WTC11 (cell line): ENCODE data around the gene LMCD1.

Experiments
- ATF1 ChIP-seq: sonication (generic); formaldehyde crosslinking; IDR thresholded peaks from 2 replicates; pipeline ENCODE4 v1.8.1; 2023; ENCODE audit warnings: mild to moderate bottlenecking, moderate library complexity, missing genetic modification reagents
- CREB1 ChIP-seq: sonication (generic); formaldehyde crosslinking; IDR thresholded peaks from 2 replicates; pipeline ENCODE4 v1.8.0; 2023; ENCODE audit warnings: mild to moderate bottlenecking, missing genetic modification reagents
- ESRRA ChIP-seq: sonication (generic); formaldehyde crosslinking; IDR thresholded peaks from 2 replicates; pipeline ENCODE4 v1.8.1; 2022; ENCODE audit warnings: mild to moderate bottlenecking, missing genetic modification reagents, borderline replicate concordance
- GRHL2 ChIP-seq: fragments of 250-450 bp; sonication (Bioruptor Pico); IDR thresholded peaks from 2 replicates; pipeline ENCODE4 v1.8.0; 2022; ENCODE audit warnings: mild to moderate bottlenecking, moderate library complexity; ENCODE audit not compliant: insufficient replicate concordance, severe bottlenecking
- NR2C2 ChIP-seq: sonication (generic); formaldehyde crosslinking; IDR thresholded peaks from 2 replicates; pipeline ENCODE4 v1.8.0; 2022; ENCODE audit warnings: mild to moderate bottlenecking, missing genetic modification reagents
- TP53 ChIP-seq: sonication (generic); formaldehyde crosslinking; IDR thresholded peaks from 2 replicates; pipeline ENCODE4 v1.8.1; 2023; ENCODE audit warnings: mild to moderate bottlenecking, missing genetic modification reagents
- ZNF121 ChIP-seq: sonication (generic); formaldehyde crosslinking; IDR thresholded peaks from 2 replicates; pipeline ENCODE4 v1.8.0; 2023; ENCODE audit warnings: missing genetic modification reagents
- TF ChIP-seq, protein P1 (sequence below): fragments of 200-600 bp; IDR thresholded peaks from 2 replicates; pipeline ENCODE4 v1.8.0; 2022; ENCODE audit warnings: antibody characterized with exemption
- TF ChIP-seq, protein P2 (sequence below): sonication (generic); formaldehyde crosslinking; IDR thresholded peaks from 2 replicates; pipeline ENCODE4 v1.8.0; 2022; ENCODE audit warnings: mild to moderate bottlenecking, missing genetic modification reagents
- TF ChIP-seq, protein P3 (sequence below): sonication (generic); formaldehyde crosslinking; conservative IDR thresholded peaks from 2 replicates; pipeline ENCODE4 v1.8.1; 2022; ENCODE audit warnings: mild to moderate bottlenecking, missing genetic modification reagents
- TF ChIP-seq, protein P4 (sequence below): sonication (generic); formaldehyde crosslinking; IDR thresholded peaks from 2 replicates; pipeline ENCODE4 v1.8.1; 2023; ENCODE audit warnings: mild to moderate bottlenecking, missing genetic modification reagents
- TF ChIP-seq, protein P5 (sequence below): sonication (generic); formaldehyde crosslinking; IDR thresholded peaks from 2 replicates; pipeline ENCODE4 v1.8.0; 2023; ENCODE audit warnings: missing genetic modification reagents, mild to moderate bottlenecking, borderline replicate concordance
- TF ChIP-seq, protein P6 (sequence below): sonication (generic); formaldehyde crosslinking; IDR thresholded peaks from 2 replicates; pipeline ENCODE4 v1.8.1; 2022; ENCODE audit warnings: mild to moderate bottlenecking, moderate library complexity, missing genetic modification reagents

DNA sequence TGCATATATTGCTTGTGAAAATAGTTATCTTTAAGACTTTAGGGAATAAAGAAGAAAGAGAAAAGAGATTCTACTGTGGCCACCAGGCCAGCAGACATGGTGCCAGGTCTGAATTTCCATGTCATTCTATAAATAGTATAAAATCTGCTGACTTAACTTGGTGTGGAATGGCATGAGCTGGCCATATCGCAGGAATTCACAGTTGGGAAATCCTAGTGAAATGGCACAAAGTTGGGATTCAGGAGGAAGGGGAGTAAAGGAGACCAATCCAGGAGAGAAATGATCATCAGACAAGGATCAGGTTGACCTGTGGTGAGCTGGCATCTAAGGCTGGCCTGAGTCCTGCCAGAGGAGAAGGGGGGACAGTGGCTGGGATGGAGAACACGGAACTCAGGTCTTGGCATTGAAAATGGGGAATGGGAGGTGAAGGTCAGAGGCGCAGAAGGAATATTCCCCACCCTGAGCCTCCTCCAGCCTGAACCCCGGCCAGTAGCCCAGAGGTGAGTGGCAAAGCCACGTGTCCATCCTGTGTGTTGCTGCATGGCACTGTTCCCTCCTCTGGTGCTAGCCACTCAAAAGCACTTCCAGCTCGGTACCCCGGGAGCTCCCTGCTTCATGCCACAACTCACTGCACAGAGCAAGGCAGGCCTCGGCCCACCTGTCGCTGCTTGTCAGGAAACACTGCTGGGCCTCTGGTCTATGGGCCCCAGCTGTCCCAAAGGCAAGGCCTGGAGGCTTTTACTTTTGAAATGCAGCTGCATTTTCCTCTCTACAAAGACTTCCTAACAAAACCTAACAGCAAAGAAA is 91.6 kb downstream of the LMCD1 start:
- TF ChIP-seq TP53 (CRISPR knock-in tag): no peak
- TF ChIP-seq, protein P1, sequence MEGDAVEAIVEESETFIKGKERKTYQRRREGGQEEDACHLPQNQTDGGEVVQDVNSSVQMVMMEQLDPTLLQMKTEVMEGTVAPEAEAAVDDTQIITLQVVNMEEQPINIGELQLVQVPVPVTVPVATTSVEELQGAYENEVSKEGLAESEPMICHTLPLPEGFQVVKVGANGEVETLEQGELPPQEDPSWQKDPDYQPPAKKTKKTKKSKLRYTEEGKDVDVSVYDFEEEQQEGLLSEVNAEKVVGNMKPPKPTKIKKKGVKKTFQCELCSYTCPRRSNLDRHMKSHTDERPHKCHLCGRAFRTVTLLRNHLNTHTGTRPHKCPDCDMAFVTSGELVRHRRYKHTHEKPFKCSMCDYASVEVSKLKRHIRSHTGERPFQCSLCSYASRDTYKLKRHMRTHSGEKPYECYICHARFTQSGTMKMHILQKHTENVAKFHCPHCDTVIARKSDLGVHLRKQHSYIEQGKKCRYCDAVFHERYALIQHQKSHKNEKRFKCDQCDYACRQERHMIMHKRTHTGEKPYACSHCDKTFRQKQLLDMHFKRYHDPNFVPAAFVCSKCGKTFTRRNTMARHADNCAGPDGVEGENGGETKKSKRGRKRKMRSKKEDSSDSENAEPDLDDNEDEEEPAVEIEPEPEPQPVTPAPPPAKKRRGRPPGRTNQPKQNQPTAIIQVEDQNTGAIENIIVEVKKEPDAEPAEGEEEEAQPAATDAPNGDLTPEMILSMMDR: no peak
- TF ChIP-seq CREB1: no peak
- TF ChIP-seq, protein P2, sequence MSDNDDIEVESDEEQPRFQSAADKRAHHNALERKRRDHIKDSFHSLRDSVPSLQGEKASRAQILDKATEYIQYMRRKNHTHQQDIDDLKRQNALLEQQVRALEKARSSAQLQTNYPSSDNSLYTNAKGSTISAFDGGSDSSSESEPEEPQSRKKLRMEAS (CRISPR knock-in tag): no peak
- TF ChIP-seq GRHL2 (CRISPR knock-in tag): no peak
- TF ChIP-seq, protein P3, sequence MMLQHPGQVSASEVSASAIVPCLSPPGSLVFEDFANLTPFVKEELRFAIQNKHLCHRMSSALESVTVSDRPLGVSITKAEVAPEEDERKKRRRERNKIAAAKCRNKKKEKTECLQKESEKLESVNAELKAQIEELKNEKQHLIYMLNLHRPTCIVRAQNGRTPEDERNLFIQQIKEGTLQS (CRISPR knock-in tag): no peak
- TF ChIP-seq, protein P4, sequence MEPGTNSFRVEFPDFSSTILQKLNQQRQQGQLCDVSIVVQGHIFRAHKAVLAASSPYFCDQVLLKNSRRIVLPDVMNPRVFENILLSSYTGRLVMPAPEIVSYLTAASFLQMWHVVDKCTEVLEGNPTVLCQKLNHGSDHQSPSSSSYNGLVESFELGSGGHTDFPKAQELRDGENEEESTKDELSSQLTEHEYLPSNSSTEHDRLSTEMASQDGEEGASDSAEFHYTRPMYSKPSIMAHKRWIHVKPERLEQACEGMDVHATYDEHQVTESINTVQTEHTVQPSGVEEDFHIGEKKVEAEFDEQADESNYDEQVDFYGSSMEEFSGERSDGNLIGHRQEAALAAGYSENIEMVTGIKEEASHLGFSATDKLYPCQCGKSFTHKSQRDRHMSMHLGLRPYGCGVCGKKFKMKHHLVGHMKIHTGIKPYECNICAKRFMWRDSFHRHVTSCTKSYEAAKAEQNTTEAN: no peak
- no peak for TF ChIP-seq ZNF121
- TF ChIP-seq NR2C2 (CRISPR knock-in tag): no peak
- no peak for TF ChIP-seq ATF1 (CRISPR knock-in tag)
- no peak for TF ChIP-seq ESRRA (CRISPR knock-in tag)
- TF ChIP-seq, protein P5, sequence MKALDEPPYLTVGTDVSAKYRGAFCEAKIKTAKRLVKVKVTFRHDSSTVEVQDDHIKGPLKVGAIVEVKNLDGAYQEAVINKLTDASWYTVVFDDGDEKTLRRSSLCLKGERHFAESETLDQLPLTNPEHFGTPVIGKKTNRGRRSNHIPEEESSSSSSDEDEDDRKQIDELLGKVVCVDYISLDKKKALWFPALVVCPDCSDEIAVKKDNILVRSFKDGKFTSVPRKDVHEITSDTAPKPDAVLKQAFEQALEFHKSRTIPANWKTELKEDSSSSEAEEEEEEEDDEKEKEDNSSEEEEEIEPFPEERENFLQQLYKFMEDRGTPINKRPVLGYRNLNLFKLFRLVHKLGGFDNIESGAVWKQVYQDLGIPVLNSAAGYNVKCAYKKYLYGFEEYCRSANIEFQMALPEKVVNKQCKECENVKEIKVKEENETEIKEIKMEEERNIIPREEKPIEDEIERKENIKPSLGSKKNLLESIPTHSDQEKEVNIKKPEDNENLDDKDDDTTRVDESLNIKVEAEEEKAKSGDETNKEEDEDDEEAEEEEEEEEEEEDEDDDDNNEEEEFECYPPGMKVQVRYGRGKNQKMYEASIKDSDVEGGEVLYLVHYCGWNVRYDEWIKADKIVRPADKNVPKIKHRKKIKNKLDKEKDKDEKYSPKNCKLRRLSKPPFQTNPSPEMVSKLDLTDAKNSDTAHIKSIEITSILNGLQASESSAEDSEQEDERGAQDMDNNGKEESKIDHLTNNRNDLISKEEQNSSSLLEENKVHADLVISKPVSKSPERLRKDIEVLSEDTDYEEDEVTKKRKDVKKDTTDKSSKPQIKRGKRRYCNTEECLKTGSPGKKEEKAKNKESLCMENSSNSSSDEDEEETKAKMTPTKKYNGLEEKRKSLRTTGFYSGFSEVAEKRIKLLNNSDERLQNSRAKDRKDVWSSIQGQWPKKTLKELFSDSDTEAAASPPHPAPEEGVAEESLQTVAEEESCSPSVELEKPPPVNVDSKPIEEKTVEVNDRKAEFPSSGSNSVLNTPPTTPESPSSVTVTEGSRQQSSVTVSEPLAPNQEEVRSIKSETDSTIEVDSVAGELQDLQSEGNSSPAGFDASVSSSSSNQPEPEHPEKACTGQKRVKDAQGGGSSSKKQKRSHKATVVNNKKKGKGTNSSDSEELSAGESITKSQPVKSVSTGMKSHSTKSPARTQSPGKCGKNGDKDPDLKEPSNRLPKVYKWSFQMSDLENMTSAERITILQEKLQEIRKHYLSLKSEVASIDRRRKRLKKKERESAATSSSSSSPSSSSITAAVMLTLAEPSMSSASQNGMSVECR (CRISPR knock-in tag): no peak
- TF ChIP-seq, protein P6, sequence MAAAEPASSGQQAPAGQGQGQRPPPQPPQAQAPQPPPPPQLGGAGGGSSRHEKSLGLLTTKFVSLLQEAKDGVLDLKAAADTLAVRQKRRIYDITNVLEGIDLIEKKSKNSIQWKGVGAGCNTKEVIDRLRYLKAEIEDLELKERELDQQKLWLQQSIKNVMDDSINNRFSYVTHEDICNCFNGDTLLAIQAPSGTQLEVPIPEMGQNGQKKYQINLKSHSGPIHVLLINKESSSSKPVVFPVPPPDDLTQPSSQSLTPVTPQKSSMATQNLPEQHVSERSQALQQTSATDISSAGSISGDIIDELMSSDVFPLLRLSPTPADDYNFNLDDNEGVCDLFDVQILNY (CRISPR knock-in tag): no peak
